H1 (cell line): ENCODE results near the gene SMIM24. TPM values are rescaled to one million over a fixed set of nuclear protein-coding genes. Genes with fewer than 3 reads are reported as not detected.

Source experiments
- CHD7 ChIP-seq: fragments of 300-600 bp; sonication (generic); IDR thresholded peaks from 2 replicates; pipeline ENCODE4 v1.7.1; 2012; ENCODE audit warnings: low read length, moderate library complexity, mild to moderate bottlenecking, inconsistent platforms; ENCODE audit not compliant: insufficient replicate concordance
- JUND ChIP-seq: IDR thresholded peaks from 2 replicates; pipeline ENCODE4 v1.6.1; 2011; ENCODE audit warnings: mild to moderate bottlenecking, improper control_type of control experiment, low read length
- POLR2A ChIP-seq, 2 experiments: IDR thresholded peaks; 1 replicate in 1 of 2; 2 replicates in 1 of 2; pipeline ENCODE4 v1.6.1; 2011; ENCODE audit warnings: low read depth in 2 of 2, low read length in 2 of 2, mild to moderate bottlenecking in 2 of 2; ENCODE audit errors: control extremely low read depth in 1 of 2
- RAD21 ChIP-seq, 2 experiments: IDR thresholded peaks in 1 of 2; conservative IDR thresholded peaks in 1 of 2; 2 replicates each; pipeline ENCODE4 v1.6.1; 2011; ENCODE audit warnings: low read depth in 2 of 2, low read length in 2 of 2, improper control_type of control experiment in 1 of 2, inconsistent platforms in 1 of 2, mild to moderate bottlenecking in 1 of 2, moderate library complexity in 1 of 2
- SP1 ChIP-seq: IDR thresholded peaks from 2 replicates; pipeline ENCODE4 v1.6.1; 2011; ENCODE audit warnings: low read depth, low read length
- polyA plus RNA-seq, 7 experiments: library from polyadenylated mRNA; depleted of rRNA in 3 of 7; stranded (reverse) in 5 of 7; unstranded in 2 of 7; fragments of >200 nt in 5 of 7; fragments of 200-250 nt in 2 of 7; gene quantifications; 1 replicate in 5 of 7; 2 replicates in 1 of 7; 4 replicates in 1 of 7; pipeline versions ENCODE4 v1.2.1 to v1.2.3, GENCODE V29; 2011 to 2013; ENCODE audit warnings: missing spikeins in 2 of 7, mixed read lengths in 2 of 7
- total RNA-seq: library from RNA; stranded (reverse); fragmentation: NEBNext Ultra II Directional; extraction: Animal tissue kit (Norgen Biotek cat#: 25700); gene quantifications from 2 replicates; pipeline ENCODE4 v1.2.1, GENCODE V29; 2021

The SMIM24 gene
- total and polyA plus RNA-seq, 2 of the 8 experiments (the other 6 are each of a cell fraction or from before 2014, with no cell fraction given) = 3.8 to 4.5 TPM

- TF ChIP-seq CHD7 = no peak
- no peak for TF ChIP-seq SP1
- TF ChIP-seq JUND = no peak
- TF ChIP-seq POLR2A (IDR thresholded peaks at IDR 0.05; ENCODE audit: control extremely low read depth in 1 of 2, low read depth in 2 of 2, low read length in 2 of 2) = no peak
- TF ChIP-seq RAD21 (IDR thresholded peaks at IDR 0.05 in 1 of 2, conservative IDR thresholded peaks at IDR 0.05 in 1 of 2; ENCODE audit: low read depth in 2 of 2, low read length in 2 of 2) = no peak
- TF ChIP-seq, all 59 proteins: peak for 0
These were observed 6.3 kb downstream of the SMIM24 start (continued) for GRCh38 chr19:3474010-3474409.
